GM10248 (cell line): Measurements from ENCODE around the gene ESYT1.

ENCODE experiments used
- CTCF ChIA-PET: fragments of 300-600 bp; sonication (Branson Sonifier 250); formaldehyde crosslinking; extraction: SDS; loops from one replicate; lab custom pipeline; 2021; ENCODE audit warnings: antibody characterized with exemption; lab: Yijun Ruan, JAX
- POLR2A ChIA-PET: fragments of 350-650 bp; sonication (Branson Sonifier 250); formaldehyde crosslinking; extraction: SDS; loops from one replicate; lab custom pipeline; 2020; ENCODE audit warnings: antibody characterized with exemption; lab: Yijun Ruan, JAX
- DNase-seq: peaks from one replicate; pipeline ENCODE4 v3.0.0; 2012; ENCODE audit errors: extremely low spot score
- TF ChIP-seq, protein P1 (sequence below): IDR thresholded peaks from 2 replicates; pipeline ENCODE4 v1.5.1; 2012; ENCODE audit warnings: mild to moderate bottlenecking, low read depth; ENCODE audit errors: extremely low read depth, missing control alignments, control extremely low read depth

Gene ESYT1

DNA sequence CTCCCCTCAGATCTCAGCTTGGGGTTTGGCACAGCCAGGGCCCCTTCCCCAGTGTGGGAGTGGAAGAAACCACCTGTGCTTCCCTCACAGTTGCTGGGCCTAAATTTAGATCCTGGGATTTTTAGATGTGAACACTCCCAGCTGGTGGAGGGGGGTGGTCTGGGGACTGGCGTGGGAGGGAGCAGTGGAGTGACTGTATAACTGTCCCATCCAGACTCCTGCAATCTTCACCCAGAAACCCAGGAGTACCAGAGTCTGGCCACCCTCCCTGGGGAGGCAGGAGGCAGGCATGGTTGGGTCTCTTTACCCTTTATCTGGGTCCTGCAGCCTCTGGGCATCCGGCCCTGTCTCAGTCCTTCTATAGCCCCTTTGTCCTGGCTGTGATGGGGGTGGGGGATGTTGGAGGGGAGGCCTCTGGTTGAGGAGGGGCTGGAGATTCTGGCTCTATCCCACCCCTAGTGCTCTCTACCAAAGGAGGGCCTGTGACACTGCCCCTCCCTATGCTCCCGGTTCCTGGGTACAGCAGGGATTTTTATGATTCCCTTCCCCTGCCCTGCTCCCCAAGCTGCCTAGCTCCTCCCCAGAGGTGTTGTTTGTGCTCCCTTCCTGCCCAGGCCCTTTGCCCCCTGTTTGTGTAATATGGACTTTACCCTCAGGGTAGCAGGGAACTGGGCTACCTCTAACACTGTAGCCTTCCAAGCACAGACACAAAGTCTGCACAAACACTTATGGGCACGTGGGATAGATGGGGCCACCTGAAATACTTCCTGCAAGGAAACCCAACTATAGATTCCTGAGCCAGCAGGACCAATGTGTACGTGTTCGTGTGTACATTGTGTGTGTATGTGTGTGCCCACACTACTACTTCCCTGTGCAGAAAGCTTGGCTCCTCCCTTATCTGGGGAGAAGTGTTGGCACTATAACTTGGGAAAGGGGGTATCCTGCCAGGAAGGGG, 46.4 kb upstream of the ESYT1 start:
- CTCF ChIA-PET: interaction anchor here (1.4 to 2.6 kb wide), 7 partner anchors 8 to 343 kb away, joined by 3 to 10 read pairs (median 3); partner anchors contain the start of gene ESYT1
- TF ChIP-seq, protein P1, sequence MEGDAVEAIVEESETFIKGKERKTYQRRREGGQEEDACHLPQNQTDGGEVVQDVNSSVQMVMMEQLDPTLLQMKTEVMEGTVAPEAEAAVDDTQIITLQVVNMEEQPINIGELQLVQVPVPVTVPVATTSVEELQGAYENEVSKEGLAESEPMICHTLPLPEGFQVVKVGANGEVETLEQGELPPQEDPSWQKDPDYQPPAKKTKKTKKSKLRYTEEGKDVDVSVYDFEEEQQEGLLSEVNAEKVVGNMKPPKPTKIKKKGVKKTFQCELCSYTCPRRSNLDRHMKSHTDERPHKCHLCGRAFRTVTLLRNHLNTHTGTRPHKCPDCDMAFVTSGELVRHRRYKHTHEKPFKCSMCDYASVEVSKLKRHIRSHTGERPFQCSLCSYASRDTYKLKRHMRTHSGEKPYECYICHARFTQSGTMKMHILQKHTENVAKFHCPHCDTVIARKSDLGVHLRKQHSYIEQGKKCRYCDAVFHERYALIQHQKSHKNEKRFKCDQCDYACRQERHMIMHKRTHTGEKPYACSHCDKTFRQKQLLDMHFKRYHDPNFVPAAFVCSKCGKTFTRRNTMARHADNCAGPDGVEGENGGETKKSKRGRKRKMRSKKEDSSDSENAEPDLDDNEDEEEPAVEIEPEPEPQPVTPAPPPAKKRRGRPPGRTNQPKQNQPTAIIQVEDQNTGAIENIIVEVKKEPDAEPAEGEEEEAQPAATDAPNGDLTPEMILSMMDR: no peak
- no peak for DNase-seq
- POLR2A ChIA-PET: interaction anchor here (0.6 to 0.7 kb wide), 2 partner anchors 23 kb away, joined by 3 to 5 read pairs; partner anchors contain the start of gene PA2G4

DNA sequence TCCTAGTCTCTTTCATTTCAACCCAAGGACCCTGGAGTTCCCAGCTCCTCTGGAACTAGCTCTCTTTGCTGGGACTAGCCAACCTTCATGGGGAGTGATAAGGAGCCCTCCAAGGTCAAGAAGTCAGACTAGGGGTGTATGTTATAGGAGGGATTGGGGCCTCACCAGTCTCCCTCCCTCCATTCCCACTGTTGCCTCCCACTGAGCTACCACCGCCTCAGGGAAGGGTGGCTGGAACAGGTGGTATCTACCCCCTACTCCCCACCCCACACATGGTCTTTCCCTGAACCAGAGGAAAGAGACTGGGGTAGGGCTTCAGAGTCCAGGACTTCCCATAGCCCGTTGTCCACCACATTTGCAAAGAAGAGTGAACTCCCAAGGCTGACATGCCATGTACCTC, 45.7 kb upstream of the ESYT1 start:
- ChIA-PET CTCF (interaction anchor here (1.4 to 1.9 kb wide), 3 partner anchors 9 to 142 kb away, joined by 3 to 10 read pairs (median 3); no protein-coding TSS in a partner anchor), POLR2A (interaction anchor here (0.7 kb wide), 1 partner anchor 23 kb away, joined by 3 read pairs; no protein-coding TSS in a partner anchor)
- no peak for DNase-seq
- TF ChIP-seq, protein P1: no peak

DNA sequence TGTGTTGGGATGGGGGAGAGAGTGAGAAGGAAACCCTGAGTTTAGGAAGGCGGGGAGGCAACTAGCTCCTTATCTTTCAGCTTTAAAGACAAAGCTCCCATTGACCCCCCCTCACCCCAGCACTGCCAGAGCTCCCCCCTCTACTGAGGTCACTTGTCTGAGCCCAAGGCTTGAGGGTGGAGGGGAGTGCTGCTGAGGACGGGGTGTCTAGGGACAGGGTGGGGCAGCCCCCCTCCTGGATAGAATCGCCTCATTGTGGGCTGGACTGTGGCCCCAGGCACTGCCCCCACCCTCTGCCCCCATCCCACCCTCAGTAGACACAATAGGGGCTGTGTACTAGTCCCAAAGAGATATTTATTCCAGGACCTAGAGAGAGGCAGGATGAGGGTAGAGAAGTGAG, 45.1 kb upstream of the ESYT1 start:
- ChIA-PET POLR2A (no interaction called here), CTCF (interaction anchor here (1.6 kb wide), 1 partner anchor 142 kb away, joined by 3 read pairs; no protein-coding TSS in a partner anchor)
- TF ChIP-seq, protein P1: no peak
- no peak for DNase-seq

DNA sequence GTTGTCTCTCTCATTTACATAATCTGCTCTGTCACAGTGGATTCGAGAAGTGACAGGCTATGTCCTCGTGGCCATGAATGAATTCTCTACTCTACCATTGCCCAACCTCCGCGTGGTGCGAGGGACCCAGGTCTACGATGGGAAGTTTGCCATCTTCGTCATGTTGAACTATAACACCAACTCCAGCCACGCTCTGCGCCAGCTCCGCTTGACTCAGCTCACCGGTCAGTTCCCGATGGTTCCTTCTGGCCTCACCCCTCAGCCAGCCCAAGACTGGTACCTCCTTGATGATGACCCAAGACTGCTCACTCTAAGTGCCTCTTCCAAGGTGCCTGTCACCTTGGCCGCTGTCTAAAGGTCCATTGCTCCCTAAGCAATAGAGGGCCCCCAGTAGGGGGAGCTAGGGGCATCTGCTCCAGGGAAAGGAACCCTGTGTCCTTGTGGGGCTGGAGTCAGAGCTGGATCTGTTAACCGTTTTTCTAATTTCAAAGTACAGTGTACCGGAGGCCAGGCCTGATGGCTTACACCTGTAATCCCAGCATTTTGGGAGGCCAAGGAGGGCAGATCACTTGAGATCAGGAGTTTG, 43.0 kb upstream of the ESYT1 start:
- ChIA-PET POLR2A (interaction anchor here (0.6 kb wide), 1 partner anchor 91 kb away, joined by 6 read pairs; no protein-coding TSS in a partner anchor), CTCF (interaction anchor here (0.8 to 1.4 kb wide), 10 partner anchors 8 to 78 kb away, joined by 3 to 5 read pairs (median 3); no protein-coding TSS in a partner anchor)
- TF ChIP-seq, protein P1: peak; percentile 25
- no peak for DNase-seq

DNA sequence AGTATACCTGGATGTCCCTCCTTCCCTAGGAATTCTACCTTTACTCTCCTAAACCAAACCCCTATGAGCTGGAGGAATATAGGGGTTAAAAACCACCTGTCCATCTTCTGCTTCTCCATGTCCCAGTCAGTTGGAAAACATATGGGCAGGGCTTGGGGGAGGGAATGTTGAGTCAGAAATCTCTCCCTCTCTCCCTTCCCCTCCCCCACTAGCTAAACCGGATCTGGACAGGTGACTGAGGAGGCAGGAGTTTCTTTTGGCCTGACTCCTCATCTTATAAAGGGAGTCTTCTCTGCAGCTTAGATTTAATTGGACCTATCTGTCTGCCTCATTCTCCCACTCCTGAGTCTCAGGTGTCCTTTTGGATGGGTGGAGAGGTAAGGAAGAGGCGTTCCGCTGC, 42.0 kb upstream of the ESYT1 start:
- no peak for DNase-seq
- ChIA-PET CTCF (interaction anchor here (0.8 to 1.4 kb wide), 8 partner anchors 9 to 79 kb away, joined by 3 to 5 read pairs (median 3); no protein-coding TSS in a partner anchor), POLR2A (no interaction called here)
- TF ChIP-seq, protein P1: no peak

DNA sequence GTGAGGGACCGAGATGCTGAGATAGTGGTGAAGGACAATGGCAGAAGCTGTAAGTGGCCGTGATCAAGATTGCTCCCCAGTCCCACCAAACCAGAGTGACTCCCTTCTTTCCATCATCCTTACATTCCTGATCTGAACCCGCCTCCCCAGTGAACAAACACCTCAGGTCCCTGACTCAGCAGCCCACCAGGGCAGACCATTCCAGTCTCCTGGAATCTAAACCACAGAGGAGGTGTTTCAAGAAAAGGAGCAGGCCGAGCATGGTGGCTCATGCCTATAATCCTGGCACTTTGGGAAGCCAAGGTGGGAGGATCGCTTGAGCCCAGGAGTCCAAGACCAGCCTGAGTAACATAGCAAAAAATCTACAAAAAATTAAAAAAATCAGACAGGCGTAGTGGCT, 41.5 kb upstream of the ESYT1 start:
- ChIA-PET POLR2A (no interaction called here), CTCF (no interaction called here)
- TF ChIP-seq, protein P1: no peak
- DNase-seq: no peak
